Fibroblast of gingiva (primary cell): ENCODE measurements around the gene TMEM203.

Experiments
- DNase-seq: peaks from one replicate; pipeline ENCODE4 v3.0.0-alpha.2; 2011; ENCODE audit warnings: low read depth

TMEM203 gene

GRCh38 chr9:137195525-137196220, 9.8 kb downstream of the TMEM203 start:
- DNase-seq, result no peak

DNA sequence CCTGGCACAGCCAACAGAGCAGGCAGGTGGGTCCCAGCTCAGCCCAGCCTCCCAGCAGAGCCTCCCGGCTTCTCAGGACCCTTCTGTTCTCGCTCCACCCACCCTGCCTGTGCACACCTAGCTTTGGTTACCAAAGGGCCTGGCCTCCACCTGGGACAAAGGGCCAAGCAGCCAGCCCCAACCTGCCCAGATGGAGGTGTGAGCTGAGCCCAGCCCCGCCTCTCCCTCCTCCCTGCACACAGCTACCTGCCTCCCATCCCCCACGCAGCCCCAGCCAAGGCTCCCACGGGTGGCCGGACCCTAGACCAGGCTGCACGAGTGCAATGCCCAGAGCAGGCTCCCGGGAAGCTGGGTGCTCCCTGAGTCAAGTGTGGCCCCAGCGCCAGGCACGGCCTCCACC, 10.5 kb downstream of the TMEM203 start:
- no peak for DNase-seq

DNA sequence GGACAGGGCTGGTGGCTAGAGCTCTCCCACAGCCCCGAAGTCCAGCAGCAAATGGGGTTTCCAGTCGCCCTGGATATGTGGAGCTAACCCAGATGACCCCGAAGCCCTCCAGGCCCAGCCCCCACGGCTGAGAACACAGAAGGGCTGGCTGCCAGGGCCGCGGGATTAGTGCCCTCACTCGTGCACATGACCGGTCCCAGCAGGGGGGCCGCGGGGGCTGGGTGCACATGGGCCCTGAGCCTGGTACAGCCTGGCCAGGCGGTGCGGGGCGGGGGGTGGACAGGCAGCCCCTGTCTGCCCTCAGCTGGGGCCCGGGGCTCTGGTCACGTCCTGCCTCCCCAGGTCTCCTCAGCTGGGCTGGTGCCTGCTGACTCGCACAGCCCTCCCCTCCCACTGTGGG, 11.1 kb downstream of the TMEM203 start:
- no peak for DNase-seq

DNA sequence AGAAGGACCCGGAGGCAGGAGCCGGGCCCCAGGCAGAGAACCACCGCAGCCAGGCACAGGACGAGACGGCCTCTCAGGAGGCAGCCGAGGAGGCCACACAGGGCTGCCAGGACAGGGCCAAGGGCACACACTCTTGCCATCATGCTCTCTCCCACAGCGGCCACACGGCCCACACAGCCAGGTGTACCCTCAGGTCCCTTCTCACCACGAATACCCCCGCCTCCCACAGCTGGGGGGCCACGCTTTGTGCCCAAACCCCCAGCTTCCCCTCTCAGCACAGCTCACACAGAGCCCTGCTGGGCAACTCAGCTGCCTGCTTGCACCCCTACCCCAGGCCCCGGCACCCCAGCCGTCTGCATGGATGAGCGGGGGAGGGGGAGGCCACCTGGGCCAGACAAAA, 11.7 kb downstream of the TMEM203 start:
- no peak for DNase-seq

- no peak for DNase-seq
Measured at GRCh38 chr9:137192859-137193258, 12.6 kb downstream of the TMEM203 start.

- no peak for DNase-seq
Measured at GRCh38 chr9:137192448-137192780, 13.0 kb downstream of the TMEM203 start.

DNA sequence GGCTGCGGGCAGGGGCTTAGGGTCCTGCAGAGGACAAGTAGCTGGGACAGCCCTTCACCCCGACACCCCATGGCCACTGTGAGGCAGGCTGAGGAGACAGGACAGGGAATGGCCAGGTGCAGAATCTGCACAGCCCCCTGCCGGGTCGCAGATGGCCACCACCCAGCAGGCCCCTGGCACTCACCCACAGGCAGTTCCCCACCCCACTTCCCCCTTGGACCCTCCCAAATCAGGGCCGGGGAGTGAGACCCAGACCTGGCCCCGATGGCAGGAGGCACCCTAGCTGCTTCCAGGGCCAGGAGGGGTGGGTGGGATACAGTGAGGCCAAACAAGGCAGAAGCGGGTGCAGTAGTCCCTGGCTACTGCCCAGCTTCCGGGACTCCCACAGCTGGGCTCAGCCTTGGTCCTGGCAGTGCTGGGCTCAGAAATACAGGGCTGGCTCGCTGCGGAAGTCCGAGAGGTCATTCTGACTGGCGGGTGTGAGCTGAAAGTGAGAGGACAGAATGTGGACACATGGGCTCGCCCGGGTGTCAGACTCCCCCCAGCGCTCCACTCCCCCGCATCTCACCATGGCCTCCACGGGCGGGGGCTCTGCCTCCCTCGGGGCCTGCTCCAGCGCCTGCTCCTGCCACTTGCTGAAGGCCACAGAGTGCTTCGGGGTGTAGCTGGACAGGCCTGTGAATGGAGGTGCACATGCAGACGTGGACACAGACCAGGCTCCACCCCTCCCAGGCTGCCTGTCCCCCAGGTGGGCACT, 13.6 kb downstream of the TMEM203 start:
- DNase-seq, result no peak

DNA sequence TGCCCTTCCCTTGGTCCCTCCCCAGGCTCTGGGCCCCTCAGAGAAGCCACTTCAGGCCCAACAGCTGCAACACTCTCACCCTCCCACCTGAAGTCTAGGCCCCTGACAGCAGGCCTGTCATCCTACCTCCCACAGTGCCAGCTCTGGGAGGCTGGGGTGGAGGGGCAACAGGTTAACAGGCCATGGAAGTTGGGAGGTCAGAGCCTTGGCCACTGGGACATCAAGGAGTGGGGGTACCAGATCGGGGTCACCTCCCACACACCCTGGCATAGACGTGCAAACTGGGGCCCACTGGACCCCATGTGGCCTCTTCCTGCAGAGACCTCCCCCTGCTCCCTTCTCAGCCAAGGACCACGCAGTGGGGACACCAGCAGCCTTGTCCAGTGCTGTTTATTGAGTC, 14.2 kb downstream of the TMEM203 start:
- DNase-seq, result no peak

DNA sequence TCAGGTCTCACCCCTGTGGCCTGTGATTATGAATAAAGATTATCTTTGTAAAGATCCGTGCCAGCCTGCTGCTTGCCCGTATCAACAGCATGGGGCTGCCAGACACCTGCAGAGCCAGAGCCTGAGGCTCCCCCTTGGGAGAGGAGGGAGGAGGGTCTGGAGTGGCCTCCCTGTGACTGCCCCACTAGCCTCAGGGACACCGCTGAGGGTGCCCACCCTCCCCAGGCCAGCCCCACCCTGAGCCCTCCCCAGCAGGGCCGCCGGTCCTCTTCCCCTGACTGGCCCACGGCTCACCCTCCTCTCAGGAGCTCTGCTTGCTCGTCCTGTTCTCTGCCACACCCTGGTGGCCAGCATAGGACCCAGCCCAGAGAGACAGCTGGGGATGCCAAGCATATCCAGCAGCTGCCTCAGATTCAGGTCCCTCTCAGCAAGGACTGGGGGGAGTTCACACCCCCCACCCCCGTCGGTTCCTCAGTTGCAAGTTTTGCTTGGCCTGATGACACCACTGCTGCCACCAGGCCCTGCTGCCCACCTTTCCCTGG, 15.1 kb downstream of the TMEM203 start:
- DNase-seq, result no peak

GRCh38 chr9:137189297-137190295, 15.9 kb downstream of the TMEM203 start:
- DNase-seq, result no peak

DNA sequence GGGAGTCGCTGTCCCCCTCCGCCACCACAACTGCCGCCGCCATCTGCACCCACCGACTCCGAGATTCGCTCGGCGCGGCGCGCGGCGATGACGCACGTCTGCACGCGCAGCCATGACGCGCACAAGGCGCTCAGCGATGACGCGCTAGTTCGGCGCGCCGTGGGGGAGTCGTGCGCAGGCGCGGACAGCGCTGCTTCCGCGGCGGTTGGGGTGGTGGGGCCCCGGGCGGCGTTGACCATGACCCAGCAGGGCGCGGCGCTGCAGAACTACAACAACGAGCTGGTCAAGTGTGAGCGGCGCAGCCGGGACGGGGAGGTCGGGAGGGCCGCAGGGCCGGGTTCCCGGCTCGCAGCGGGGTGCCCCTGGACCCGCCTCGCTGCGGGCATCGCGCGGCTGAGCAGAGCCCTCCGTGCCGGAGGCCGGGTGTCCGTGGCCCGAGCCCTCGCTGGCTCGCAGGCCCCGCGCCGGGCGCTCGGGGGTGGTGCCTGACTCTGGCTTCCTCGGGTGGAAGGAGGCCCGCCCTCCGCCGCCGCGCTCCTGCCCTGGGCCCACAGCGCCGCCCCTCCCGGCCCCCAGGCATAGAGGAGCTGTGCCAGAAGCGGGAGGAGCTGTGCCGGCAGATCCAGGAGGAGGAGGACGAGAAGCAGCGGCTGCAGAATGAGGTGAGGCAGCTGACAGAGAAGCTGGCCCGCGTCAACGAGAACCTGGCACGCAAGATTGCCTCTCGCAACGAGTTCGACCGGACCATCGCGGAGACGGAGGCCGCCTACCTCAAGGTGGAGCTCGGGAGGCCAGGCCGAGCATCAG, 16.8 kb downstream of the TMEM203 start, which contains the start of the genes ANAPC2 and SSNA1:
Gene ANAPC2 (minus strand): TSS at position 71 of the 807 bp plus-strand sequence. CDS start 28 bp downstream, at position 43.
Gene SSNA1 (plus strand): TSS at position 187 of the 807 bp plus-strand sequence. CDS start 51 bp downstream, at position 238.
- peak; percentile 94 for DNase-seq

- DNase-seq, result no peak
Measured at GRCh38 chr9:137188086-137188489, 17.4 kb downstream of the TMEM203 start.

- no peak for DNase-seq
Measured at GRCh38 chr9:137187386-137187785, 18.1 kb downstream of the TMEM203 start.

DNA sequence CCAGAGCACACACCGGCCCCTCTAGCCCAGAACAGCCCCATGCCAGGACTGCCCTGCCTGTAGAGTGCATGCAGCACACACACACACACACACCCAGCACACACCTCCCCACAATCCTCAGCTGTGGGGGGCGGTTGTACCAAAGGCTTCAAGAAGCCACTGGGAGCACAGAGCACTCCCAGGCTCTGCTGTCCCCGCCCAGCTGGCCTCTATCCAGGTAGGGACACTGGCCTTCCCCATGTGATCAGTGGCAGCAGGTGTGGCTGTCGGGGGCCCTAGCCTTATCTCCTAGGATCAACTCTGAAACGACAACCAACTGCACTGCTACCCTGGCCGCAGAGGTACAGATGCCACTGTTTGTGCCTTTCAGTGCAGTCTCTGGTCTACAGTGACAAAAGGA, 19.1 kb downstream of the TMEM203 start:
- DNase-seq, result no peak

DNA sequence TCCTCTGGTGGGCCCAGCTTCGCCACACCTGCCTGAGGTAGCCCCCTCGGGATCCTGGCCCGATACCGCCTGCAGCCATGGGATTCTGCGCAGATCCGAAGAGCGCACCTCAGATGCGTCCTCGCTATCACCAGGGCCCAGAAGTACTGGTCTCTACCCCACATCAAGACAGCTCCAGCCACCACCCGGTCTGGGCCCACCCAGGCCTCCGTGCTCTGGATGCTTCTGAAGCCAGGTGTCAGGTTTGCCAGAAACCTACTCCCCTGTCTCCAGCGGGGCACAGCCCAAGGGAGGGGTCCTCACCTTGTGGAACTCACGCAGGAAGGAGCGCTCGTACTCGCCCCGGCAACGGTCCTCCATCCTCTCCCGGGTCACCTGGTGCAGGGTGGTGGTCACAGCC, 19.5 kb downstream of the TMEM203 start:
- no peak for DNase-seq

- DNase-seq, result no peak
Measured at GRCh38 chr9:137184881-137185660, 20.4 kb downstream of the TMEM203 start.

DNA sequence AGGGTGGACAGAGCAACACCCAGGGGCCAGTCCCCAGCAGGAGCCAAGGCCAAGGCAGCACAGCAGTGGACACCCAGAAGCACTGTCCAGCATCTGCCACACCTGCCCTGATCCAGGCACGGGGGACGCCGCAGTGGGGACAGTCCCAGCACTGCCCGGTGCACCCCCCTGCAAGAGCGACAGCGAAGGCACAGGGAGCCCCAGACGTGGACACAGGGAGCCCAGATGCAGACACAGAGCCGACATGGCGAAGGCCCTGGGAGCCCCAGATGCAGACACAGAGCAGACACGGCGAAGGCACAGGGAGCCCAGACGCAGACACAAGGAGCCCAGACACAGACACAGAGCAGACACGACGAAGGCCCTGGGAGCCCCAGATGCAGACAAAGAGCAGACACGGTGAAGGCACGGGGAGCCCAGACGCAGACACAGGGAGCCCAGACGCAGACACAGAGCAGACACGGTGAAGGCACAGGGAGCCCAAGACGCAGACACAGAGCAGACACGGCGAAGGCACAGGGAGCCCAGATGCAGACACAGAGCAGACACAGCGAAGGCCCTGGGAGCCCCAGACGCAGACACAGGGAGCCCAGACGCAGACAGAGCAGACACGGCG, 21.4 kb downstream of the TMEM203 start:
- DNase-seq, result no peak

DNA sequence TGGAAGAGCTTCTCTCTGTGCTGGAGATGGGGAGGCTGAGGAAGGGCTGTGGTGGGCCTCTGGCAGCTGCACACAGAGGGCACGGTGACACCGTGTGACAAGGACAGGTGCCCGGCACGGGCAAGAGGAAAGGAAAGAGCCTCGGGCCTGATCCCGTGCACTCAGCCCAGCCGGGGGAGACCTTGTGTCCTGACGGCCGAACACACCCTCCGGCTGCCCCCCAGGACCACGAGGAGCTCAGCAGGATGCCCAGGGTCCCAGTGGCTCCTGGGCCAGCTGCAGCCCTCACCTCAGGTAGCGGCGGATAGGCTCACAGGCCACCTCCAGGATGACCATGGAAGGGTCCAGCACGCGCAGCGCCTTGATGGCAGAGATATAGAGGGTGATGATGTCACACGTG, 22.6 kb downstream of the TMEM203 start:
- no peak for DNase-seq

GRCh38 chr9:137181680-137182079, 23.8 kb downstream of the TMEM203 start:
- no peak for DNase-seq

- DNase-seq, result no peak
Measured at GRCh38 chr9:137180491-137180890, 25.0 kb downstream of the TMEM203 start.
